ENCODE data around the gene FAM98B.

GRCh38 chr15:38496151-38496550 lies 42.2 kb downstream of the FAM98B start:
- TF ChIP-seq MAX (IDR thresholded peaks at IDR 0.05) (no peak), CTCF (CRISPR knock-in tag; IDR thresholded peaks at IDR 0.05) (no peak)
